ENCODE measurements around the gene ZFYVE19.

Gene ZFYVE19

GRCh38 chr15:40815042-40815698 lies 8.3 kb downstream of the ZFYVE19 start:
- H3K27me3 ChIP-seq (ENCODE audit: low read depth, low read length) = no peaks in the 10 kb centered on the region

GRCh38 chr15:40819048-40819447 lies 12.2 kb downstream of the ZFYVE19 start:
- Histone ChIP-seq H3K9ac (ENCODE audit: low read length) (no peak overlapping the region), H3K27me3 (ENCODE audit: low read depth, low read length) (no peaks in the 10 kb centered on the region), H3K36me3 (replicated peaks; ENCODE audit: low read depth, low read length) (no peaks in the 10 kb centered on the region), H4K20me1 (ENCODE audit: insufficient read depth, low read length) (no peaks in the 10 kb centered on the region), H3K9me3 (ENCODE audit: insufficient read depth, low read length) (no peaks in the 10 kb centered on the region), H3K27ac (ENCODE audit: low read length) (no peak overlapping the region), H3K4me1 (ENCODE audit: low read length) (no peaks in the 10 kb centered on the region), H3K4me3 (ENCODE audit: low read length) (no peak overlapping the region), H3K79me2 (ENCODE audit: low read length) (no peaks in the 10 kb centered on the region), H2AFZ (ENCODE audit: low read depth, low read length) (no peak overlapping the region), H3K4me2 (ENCODE audit: low read length) (no peak overlapping the region)
- no peak for TF ChIP-seq EZH2phosphoT487 (IDR thresholded peaks at IDR 0.05; ENCODE audit: low read depth)

More at GRCh38 chr15:40815042-40815698, 8.3 kb downstream of the ZFYVE19 start:
- no peaks in the 10 kb centered on the region for H3K36me3 ChIP-seq (replicated peaks; ENCODE audit: low read depth, low read length)
- no peaks in the 10 kb centered on the region for H3K9me3 ChIP-seq (ENCODE audit: insufficient read depth, low read length)
- no peak overlapping the region for H3K27ac ChIP-seq (ENCODE audit: low read length)
- no peak overlapping the region for H3K9ac ChIP-seq (ENCODE audit: low read length)
- H3K79me2 ChIP-seq (ENCODE audit: low read length) = no peaks in the 10 kb centered on the region
- H3K4me2 ChIP-seq (ENCODE audit: low read length) = no peak overlapping the region
- no peaks in the 10 kb centered on the region for H3K4me1 ChIP-seq (ENCODE audit: low read length)
- H2AFZ ChIP-seq (ENCODE audit: low read depth, low read length) = no peak overlapping the region
- no peak for TF ChIP-seq CTCF (IDR thresholded peaks at IDR 0.05; ENCODE audit: low read depth, low read length)
- TF ChIP-seq EZH2phosphoT487 (IDR thresholded peaks at IDR 0.05; ENCODE audit: low read depth) = no peak
- no peaks in the 10 kb centered on the region for H4K20me1 ChIP-seq (ENCODE audit: insufficient read depth, low read length)
- H3K4me3 ChIP-seq (ENCODE audit: low read length) = no peak overlapping the region

- Histone ChIP-seq H4K20me1 (ENCODE audit: insufficient read depth, low read length) (no peaks in the 10 kb centered on the region), H3K9me3 (ENCODE audit: insufficient read depth, low read length) (no peaks in the 10 kb centered on the region), H3K4me2 (ENCODE audit: low read length) (no peak overlapping the region), H3K4me3 (ENCODE audit: low read length) (no peak overlapping the region), H3K79me2 (ENCODE audit: low read length) (no peaks in the 10 kb centered on the region), H3K9ac (ENCODE audit: low read length) (no peak overlapping the region), H3K27ac (ENCODE audit: low read length) (no peak overlapping the region), H3K27me3 (ENCODE audit: low read depth, low read length) (0 out of 2 replicates have a peak, but pooled peaks cover 3% of the 10 kb centered on the region), H3K36me3 (replicated peaks; ENCODE audit: low read depth, low read length) (no peaks in the 10 kb centered on the region), H3K4me1 (ENCODE audit: low read length) (no peaks in the 10 kb centered on the region), H2AFZ (ENCODE audit: low read depth, low read length) (no peak overlapping the region)
- no peak for TF ChIP-seq EZH2phosphoT487 (IDR thresholded peaks at IDR 0.05; ENCODE audit: low read depth)
- no peak for TF ChIP-seq CTCF (IDR thresholded peaks at IDR 0.05; ENCODE audit: low read depth, low read length)
These were observed 14.3 kb downstream of the ZFYVE19 start for GRCh38 chr15:40821195-40821594.

- Histone ChIP-seq H3K27ac (ENCODE audit: low read length) (no peak overlapping the region), H3K4me3 (ENCODE audit: low read length) (no peak overlapping the region), H3K36me3 (replicated peaks; ENCODE audit: low read depth, low read length) (no peaks in the 10 kb centered on the region), H3K4me2 (ENCODE audit: low read length) (no peak overlapping the region), H2AFZ (ENCODE audit: low read depth, low read length) (no peak overlapping the region), H3K4me1 (ENCODE audit: low read length) (no peaks in the 10 kb centered on the region), H3K9ac (ENCODE audit: low read length) (no peak overlapping the region), H3K9me3 (ENCODE audit: insufficient read depth, low read length) (no peaks in the 10 kb centered on the region), H4K20me1 (ENCODE audit: insufficient read depth, low read length) (no peaks in the 10 kb centered on the region), H3K27me3 (ENCODE audit: low read depth, low read length) (0 out of 2 replicates have a peak, but pooled peaks cover 5% of the 10 kb centered on the region), H3K79me2 (ENCODE audit: low read length) (no peaks in the 10 kb centered on the region)
- TF ChIP-seq CTCF (IDR thresholded peaks at IDR 0.05; ENCODE audit: low read depth, low read length) = no peak
- TF ChIP-seq EZH2phosphoT487 (IDR thresholded peaks at IDR 0.05; ENCODE audit: low read depth) = no peak
These were observed 16.9 kb downstream of the ZFYVE19 start for GRCh38 chr15:40823572-40824343.

All from OCI-LY3 (cell line).